ENCODE measurements around the gene DPP4. TPM values are rescaled to one million over a fixed set of nuclear protein-coding genes. Genes with fewer than 3 reads are reported as not detected.

DPP4 gene
- total RNA-seq, 2 donors from 2014 or later = 89.4 to 102 TPM

- peaks cover 53 to 68% of the 10 kb centered on the region in 2 donors for H3K4me1 Mint-ChIP-seq (ENCODE audit: low read depth in 2 of 2)
- ATAC-seq = no peak
- no peaks in the 10 kb centered on the region for H3K27me3 Mint-ChIP-seq
- peaks cover under 1% of the 10 kb centered on the region for H3K9me3 Mint-ChIP-seq
- peaks cover 49% of the 10 kb centered on the region for H3K36me3 Mint-ChIP-seq
- peak overlapping the region; percentile 98 to 99 for H3K27ac Mint-ChIP-seq
- H3K4me3 Mint-ChIP-seq = peak overlapping the region; percentile 90
- no peak for DNase-seq (ENCODE audit: low spot score)
These were observed 78.4 kb downstream of the DPP4 start for GRCh38 chr2:161995553-161996016.

- Mint-ChIP-seq H3K27me3 (no peaks in the 10 kb centered on the region), H3K27ac (peak overlapping the region; percentile 98 to 99), H3K4me1 (ENCODE audit: low read depth in 2 of 2) (peaks cover 53 to 69% of the 10 kb centered on the region in 2 donors), H3K36me3 (peaks cover 46% of the 10 kb centered on the region), H3K4me3 (peak overlapping the region; percentile 90), H3K9me3 (no peaks in the 10 kb centered on the region)
- no peak for DNase-seq (ENCODE audit: low spot score)
- no peak for ATAC-seq
These were observed 79.1 kb downstream of the DPP4 start for GRCh38 chr2:161994761-161995520.

DNA sequence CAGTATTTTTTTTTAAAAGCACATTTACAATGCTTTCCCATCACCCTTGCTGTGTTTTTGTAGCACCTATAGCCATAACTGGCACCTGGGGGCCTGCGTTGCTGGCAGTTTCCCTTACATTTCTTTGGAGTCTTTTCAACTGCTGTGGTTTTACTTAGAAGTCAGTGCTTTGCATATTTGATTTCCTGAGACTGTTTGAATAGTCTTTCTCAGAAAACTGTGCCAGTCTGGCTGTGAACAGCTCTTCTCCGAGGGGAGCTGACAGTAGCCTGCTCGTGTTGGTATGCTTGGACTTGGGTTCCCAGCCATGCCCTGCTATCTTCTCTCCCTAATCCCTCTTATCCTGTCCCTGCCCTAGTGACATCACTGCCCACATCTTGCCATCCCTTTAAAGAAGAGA is 81.5 kb downstream of the DPP4 start:
- Mint-ChIP-seq H3K4me3 (peak overlapping the region; percentile 90), H3K4me1 (ENCODE audit: low read depth in 2 of 2) (peaks cover 53 to 57% of the 10 kb centered on the region in 2 donors), H3K36me3 (peaks cover 32% of the 10 kb centered on the region), H3K27ac (peak overlapping the region; percentile 98 to 99), H3K9me3 (no peaks in the 10 kb centered on the region), H3K27me3 (no peaks in the 10 kb centered on the region)
- peak; percentile 90 for ATAC-seq
- peak; percentile 80 for DNase-seq (ENCODE audit: low spot score)

DNA sequence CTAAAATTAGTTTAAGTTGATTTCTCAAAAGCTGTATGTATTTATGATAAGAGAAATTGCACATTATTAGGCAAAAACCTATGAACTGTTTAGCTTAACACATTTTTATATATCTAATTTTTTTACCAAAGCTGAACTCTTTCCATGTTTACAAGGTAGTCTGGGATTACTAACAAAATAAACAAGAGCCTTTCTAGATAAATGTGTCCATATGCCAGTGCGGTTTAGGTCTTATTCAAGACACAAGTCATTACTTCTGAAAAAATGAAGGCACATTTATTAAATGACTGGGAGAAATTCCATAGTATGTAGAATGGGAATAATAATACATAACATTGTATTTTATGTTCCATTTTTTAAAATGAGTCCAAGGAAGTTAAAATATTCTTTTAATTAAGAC is 82.0 kb downstream of the DPP4 start:
- peaks cover 53 to 57% of the 10 kb centered on the region in 2 donors for H3K4me1 Mint-ChIP-seq (ENCODE audit: low read depth in 2 of 2)
- DNase-seq (ENCODE audit: low spot score) (no peak), ATAC-seq (no peak)
- peaks cover 31% of the 10 kb centered on the region for H3K36me3 Mint-ChIP-seq
- H3K27me3 Mint-ChIP-seq = no peaks in the 10 kb centered on the region
- no peaks in the 10 kb centered on the region for H3K9me3 Mint-ChIP-seq
- H3K27ac Mint-ChIP-seq = peak overlapping the region; percentile 98 to 99
- H3K4me3 Mint-ChIP-seq = peak overlapping the region; percentile 90

DNA sequence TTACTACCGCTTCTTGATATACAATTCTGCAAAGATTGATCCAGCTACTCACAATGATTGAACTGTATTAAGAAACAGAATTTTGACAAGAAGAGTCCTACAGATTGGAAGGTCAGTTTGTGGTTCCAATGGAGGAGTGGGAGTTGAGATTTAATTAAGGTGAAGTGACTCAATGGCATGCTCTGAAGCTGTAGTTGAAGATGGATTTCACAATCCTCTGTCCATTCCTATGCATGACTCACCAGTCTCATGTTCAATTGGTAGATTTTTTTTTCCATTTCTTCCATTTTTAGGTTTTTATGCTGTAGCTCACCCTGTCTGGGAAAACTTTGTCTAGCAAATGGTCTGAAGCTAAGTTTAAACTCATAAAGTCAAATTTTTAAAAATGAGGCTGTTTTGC is 83.3 kb downstream of the DPP4 start:
- Mint-ChIP-seq H3K4me3 (peak overlapping the region; percentile 45), H3K27ac (peak overlapping the region; percentile 98 to 99), H3K4me1 (ENCODE audit: low read depth in 2 of 2) (peaks cover 49% of the 10 kb centered on the region in 2 donors), H3K9me3 (peaks cover 4% of the 10 kb centered on the region), H3K36me3 (peaks cover 29% of the 10 kb centered on the region), H3K27me3 (no peaks in the 10 kb centered on the region)
- ATAC-seq (peak in 1 of 2 donors; percentile 60), DNase-seq (ENCODE audit: low spot score) (no peak)

- Mint-ChIP-seq H3K27ac (peak overlapping the region in 1 of 2 donors; percentile 87), H3K4me1 (ENCODE audit: low read depth in 2 of 2) (peaks cover 42% of the 10 kb centered on the region in 2 donors), H3K27me3 (no peaks in the 10 kb centered on the region), H3K4me3 (no peak overlapping the region), H3K9me3 (peaks cover 4% of the 10 kb centered on the region), H3K36me3 (peaks cover 22% of the 10 kb centered on the region)
- ATAC-seq (no peak), DNase-seq (ENCODE audit: low spot score) (no peak)
These were observed 84.0 kb downstream of the DPP4 start for GRCh38 chr2:161990036-161990435.

DNA sequence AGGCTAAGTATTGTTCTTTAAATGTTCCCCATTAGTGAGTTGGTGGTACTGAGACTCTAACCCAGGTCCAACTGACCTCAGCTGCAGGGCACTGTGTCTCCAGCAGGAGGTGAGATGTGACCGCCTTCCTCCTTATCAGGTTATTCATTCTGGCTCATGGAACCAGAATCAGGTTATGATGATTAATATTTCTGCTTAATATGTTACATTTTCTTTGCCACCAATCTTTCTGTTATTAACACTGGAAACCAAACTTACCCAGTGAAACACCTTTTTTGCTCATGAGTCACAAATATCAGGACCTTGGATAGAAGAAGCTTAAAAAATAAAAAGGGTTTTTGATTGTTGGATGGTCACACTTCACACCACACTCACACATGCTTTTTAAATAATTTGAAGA is 85.4 kb downstream of the DPP4 start:
- Mint-ChIP-seq H3K27me3 (no peaks in the 10 kb centered on the region), H3K27ac (peak overlapping the region; percentile 32 to 87), H3K4me3 (no peak overlapping the region), H3K36me3 (peaks cover 16% of the 10 kb centered on the region), H3K4me1 (ENCODE audit: low read depth in 2 of 2) (peaks cover 29 to 31% of the 10 kb centered on the region in 2 donors), H3K9me3 (peaks cover 4% of the 10 kb centered on the region)
- no peak for DNase-seq (ENCODE audit: low spot score)
- no peak for ATAC-seq

DNA sequence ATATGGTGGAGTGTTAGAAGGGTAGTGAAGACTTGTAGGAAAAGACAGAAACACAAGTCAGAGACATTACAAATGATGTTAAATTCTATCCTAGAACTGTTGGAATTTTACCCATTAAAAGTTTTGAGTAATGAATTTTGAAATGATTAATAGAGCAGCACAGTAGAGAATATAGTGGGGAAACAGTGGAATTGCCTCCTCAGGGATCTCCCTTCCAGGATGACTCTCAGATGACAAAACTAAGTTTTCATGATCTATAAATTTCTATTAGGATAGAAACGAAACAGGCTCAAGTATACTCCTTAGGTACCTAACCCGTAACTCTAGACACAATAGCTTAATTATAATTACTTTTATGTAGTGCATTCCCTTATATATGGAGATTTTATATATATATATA is 86.7 kb downstream of the DPP4 start:
- H3K36me3 Mint-ChIP-seq = peaks cover 13% of the 10 kb centered on the region
- H3K9me3 Mint-ChIP-seq = peaks cover 4% of the 10 kb centered on the region
- ATAC-seq (no peak), DNase-seq (ENCODE audit: low spot score) (no peak)
- H3K4me3 Mint-ChIP-seq = no peak overlapping the region
- H3K27me3 Mint-ChIP-seq = no peaks in the 10 kb centered on the region
- H3K4me1 Mint-ChIP-seq (ENCODE audit: low read depth in 2 of 2) = peaks cover 23 to 26% of the 10 kb centered on the region in 2 donors
- H3K27ac Mint-ChIP-seq = no peak overlapping the region

DNA sequence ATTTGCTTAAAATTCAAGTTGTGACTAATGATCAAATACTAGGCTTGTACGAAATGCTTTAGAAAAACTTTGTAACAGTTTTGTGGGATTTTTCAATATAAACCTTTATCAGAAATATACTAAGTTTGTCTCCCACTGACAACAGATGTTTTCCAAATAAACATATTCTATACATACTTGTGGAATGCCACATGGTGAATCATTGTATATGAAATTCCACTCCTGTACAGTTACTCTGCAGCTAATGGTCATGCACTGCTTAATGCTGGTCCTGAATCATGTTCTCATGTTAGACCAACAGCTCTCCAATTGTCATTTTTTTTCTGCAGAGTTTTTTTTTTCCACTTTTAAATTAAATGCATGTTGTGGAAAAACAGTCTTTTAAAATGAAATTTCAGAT is 90.1 kb downstream of the DPP4 start:
- DNase-seq (ENCODE audit: low spot score) (no peak), ATAC-seq (no peak)

DNA sequence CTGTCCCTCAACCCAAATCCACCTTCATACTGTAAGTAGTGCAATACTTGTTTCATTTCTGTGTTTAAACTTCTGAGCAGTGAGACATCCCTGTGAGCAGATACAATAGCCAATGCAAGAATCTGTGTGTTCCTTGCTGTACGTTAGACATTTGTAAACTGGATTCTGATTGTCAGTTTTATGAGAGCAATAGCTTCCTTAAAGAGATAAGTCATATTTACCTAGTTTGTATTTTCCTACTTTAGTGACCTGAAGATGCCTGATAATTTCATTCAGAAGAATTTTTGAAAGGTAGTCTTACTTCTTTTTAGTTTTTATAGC is 90.7 kb downstream of the DPP4 start:
- Mint-ChIP-seq H3K27ac (peak overlapping the region; percentile 7 to 93), H3K4me3 (no peak overlapping the region), H3K4me1 (ENCODE audit: low read depth in 2 of 2) (peaks cover 28 to 39% of the 10 kb centered on the region in 2 donors), H3K27me3 (no peaks in the 10 kb centered on the region), H3K9me3 (peaks cover 10% of the 10 kb centered on the region), H3K36me3 (peaks cover 24% of the 10 kb centered on the region)
- DNase-seq (ENCODE audit: low spot score) (no peak), ATAC-seq (no peak)

More for the DNA sequence above, 90.1 kb downstream of the DPP4 start:
- H3K27me3 Mint-ChIP-seq = no peaks in the 10 kb centered on the region
- peaks cover 10% of the 10 kb centered on the region for H3K9me3 Mint-ChIP-seq
- peaks cover 24% of the 10 kb centered on the region for H3K36me3 Mint-ChIP-seq
- peaks cover 33 to 42% of the 10 kb centered on the region in 2 donors for H3K4me1 Mint-ChIP-seq (ENCODE audit: low read depth in 2 of 2)
- H3K4me3 Mint-ChIP-seq = no peak overlapping the region
- H3K27ac Mint-ChIP-seq = no peak overlapping the region

DNA sequence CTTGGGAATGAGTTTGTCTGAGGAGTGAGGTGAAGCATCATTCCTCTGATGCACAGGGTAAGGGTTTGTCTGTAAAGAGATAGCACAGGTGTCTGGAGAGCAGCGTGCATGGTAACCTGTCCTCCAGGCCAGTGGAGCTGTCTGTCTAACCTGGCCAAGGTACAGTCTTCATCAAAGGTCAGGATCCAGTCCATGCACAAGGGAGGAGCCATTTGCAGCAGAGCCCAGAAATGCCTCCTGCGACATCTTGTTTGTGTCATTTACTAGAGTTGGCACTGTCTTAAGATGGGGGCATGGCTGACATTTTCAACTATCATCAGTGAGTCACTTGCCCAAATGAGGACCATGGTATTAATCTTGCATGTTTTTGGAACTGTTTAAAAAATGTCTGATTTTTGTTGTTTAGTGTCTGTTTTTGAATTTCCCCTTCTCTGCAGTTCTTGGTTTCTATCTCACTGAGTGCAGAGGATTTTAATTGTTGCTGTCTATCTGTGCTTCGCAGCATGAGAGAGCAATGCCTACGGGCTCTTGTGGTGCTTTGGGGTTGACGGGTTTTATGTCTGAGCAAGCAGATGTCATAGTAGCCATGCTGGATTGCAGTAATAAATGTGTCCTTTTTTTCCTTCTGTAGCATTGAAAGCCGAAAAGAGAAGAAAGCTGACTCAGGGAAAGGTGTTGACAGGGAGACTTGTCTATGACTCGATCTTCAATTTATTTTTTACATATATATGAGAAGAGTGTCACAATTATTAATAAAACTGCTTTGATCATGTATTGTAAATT is 91.3 kb downstream of the DPP4 start:
- DNase-seq (ENCODE audit: low spot score) = no peak
- Mint-ChIP-seq H3K27ac (peak overlapping the region; percentile 92 to 93), H3K27me3 (no peaks in the 10 kb centered on the region), H3K36me3 (peaks cover 24% of the 10 kb centered on the region), H3K4me1 (ENCODE audit: low read depth in 2 of 2) (peaks cover 25 to 36% of the 10 kb centered on the region in 2 donors), H3K4me3 (no peak overlapping the region), H3K9me3 (peaks cover 10% of the 10 kb centered on the region)
- ATAC-seq = no peak

DNA sequence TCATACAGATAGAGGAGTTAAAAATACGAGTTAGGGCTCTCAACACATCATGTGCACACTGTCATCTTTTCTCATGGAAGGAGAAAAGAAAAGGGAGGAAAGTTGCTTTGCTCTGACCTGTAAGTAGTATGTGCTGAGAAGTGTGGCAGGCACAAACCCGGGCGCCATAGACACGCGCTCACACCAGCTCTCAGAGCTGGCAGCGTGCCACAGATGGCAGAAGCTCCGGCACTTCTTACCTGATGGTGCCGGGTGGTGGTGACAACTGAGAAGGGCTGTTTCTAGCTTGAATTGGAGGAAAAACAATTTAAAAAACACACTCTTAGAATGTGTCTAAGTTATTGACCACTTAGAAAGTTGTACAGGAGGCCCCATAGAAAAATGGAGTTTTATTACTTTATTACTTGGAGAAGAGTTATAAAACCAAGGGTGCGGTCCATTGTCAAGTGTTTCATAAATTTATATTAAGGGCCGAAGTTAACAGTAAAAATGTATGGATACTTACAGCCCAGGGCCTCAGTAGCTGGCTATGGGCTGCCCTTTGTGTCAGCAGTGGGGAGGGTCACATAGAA is 92.2 kb downstream of the DPP4 start:
- ATAC-seq (no peak), DNase-seq (ENCODE audit: low spot score) (no peak)
- Mint-ChIP-seq H3K36me3 (peaks cover 24% of the 10 kb centered on the region), H3K27ac (peak overlapping the region; percentile 92 to 93), H3K9me3 (peaks cover 10% of the 10 kb centered on the region), H3K27me3 (no peaks in the 10 kb centered on the region), H3K4me3 (peak overlapping the region; percentile 28), H3K4me1 (ENCODE audit: low read depth in 2 of 2) (peaks cover 32 to 44% of the 10 kb centered on the region in 2 donors)

DNA sequence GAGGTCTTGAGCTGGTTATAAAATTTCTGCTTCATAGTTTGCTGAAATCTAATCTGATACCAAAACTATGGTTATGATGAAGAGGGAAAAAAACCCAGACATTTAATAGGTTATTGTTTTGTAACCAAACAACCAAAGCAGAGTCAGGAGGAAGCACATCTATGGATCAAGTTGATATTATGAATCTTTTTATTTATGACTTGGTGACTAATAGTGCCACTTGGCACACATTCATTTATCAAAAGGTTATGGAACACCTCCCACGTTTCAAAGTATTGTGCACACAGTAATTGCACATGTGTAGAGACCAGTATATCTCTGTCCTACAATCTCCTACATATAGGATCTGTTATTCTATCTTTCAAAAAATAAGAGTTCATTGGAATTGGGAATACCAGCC is 93.0 kb downstream of the DPP4 start:
- DNase-seq (ENCODE audit: low spot score) (no peak), ATAC-seq (peak in 1 of 2 donors; percentile 29)
- H3K9me3 Mint-ChIP-seq = peaks cover 6% of the 10 kb centered on the region

GRCh38 chr2:161979490-161979889 is 94.5 kb downstream of the DPP4 start:
- ATAC-seq (peak; percentile 64 to 79), DNase-seq (ENCODE audit: low spot score) (no peak)
- H3K4me1 Mint-ChIP-seq (ENCODE audit: low read depth in 2 of 2) = peaks cover 39 to 57% of the 10 kb centered on the region in 2 donors
- H3K4me3 Mint-ChIP-seq = peak overlapping the region; percentile 70
- no peaks in the 10 kb centered on the region for H3K27me3 Mint-ChIP-seq
- H3K27ac Mint-ChIP-seq = peak overlapping the region; percentile 92 to 93
- peaks cover 6% of the 10 kb centered on the region for H3K9me3 Mint-ChIP-seq
- peaks cover 31% of the 10 kb centered on the region for H3K36me3 Mint-ChIP-seq

More for the DNA sequence above, 93.0 kb downstream of the DPP4 start:
- Mint-ChIP-seq H3K27me3 (no peaks in the 10 kb centered on the region), H3K4me1 (ENCODE audit: low read depth in 2 of 2) (peaks cover 32 to 49% of the 10 kb centered on the region in 2 donors), H3K27ac (peak overlapping the region; percentile 92 to 93), H3K4me3 (peak overlapping the region; percentile 28), H3K36me3 (peaks cover 24% of the 10 kb centered on the region)

Data from natural killer cell treated with Interleukin-12 subunit alpha and Interleukin-12 subunit beta and Interleukin-15 and Interleukin-18, amount 100 ng/mL, for 72 hours (primary cell).